Central memory CD8-positive, alpha-beta T cell (primary cell): ENCODE measurements around the gene RASD2.

Source experiments
- ATAC-seq: fragments of 150-1000 bp; cut with Tn5 transposase; replicated peaks from 2 replicates; pipeline ENCODE4 v1.10.0; 2022; ENCODE audit warnings: mild to moderate bottlenecking, moderate FRiP score, moderate number of reproducible peaks; ENCODE audit not compliant: poor library complexity, severe bottlenecking; ENCODE audit errors: extremely low read depth
- DNase-seq, 2 donors: peaks; one replicate each; pipeline ENCODE4 v3.0.0; 2021; ENCODE audit warnings: low spot score in 2 of 2
- H3K27ac Mint-ChIP-seq: one replicate; pipeline ENCODE4 v1.8.0; 2022; ENCODE audit warnings: low read depth, mild to moderate bottlenecking, moderate library complexity, mixed read lengths
- H3K27me3 Mint-ChIP-seq: one replicate; pipeline ENCODE4 v1.8.0; 2022; ENCODE audit warnings: mixed read lengths
- H3K36me3 Mint-ChIP-seq: one replicate; pipeline ENCODE4 v1.8.0; 2022; ENCODE audit warnings: mild to moderate bottlenecking, moderate library complexity, mixed read lengths; ENCODE audit not compliant: insufficient read depth
- H3K4me1 Mint-ChIP-seq: one replicate; pipeline ENCODE4 v1.8.0; 2022; ENCODE audit warnings: mixed read lengths
- H3K4me3 Mint-ChIP-seq: one replicate; pipeline ENCODE4 v1.8.0; 2022; ENCODE audit warnings: mild to moderate bottlenecking, moderate library complexity, mixed read lengths
- H3K9me3 Mint-ChIP-seq: one replicate; pipeline ENCODE4 v1.8.0; 2022; ENCODE audit warnings: mixed read lengths

RASD2 gene

DNA sequence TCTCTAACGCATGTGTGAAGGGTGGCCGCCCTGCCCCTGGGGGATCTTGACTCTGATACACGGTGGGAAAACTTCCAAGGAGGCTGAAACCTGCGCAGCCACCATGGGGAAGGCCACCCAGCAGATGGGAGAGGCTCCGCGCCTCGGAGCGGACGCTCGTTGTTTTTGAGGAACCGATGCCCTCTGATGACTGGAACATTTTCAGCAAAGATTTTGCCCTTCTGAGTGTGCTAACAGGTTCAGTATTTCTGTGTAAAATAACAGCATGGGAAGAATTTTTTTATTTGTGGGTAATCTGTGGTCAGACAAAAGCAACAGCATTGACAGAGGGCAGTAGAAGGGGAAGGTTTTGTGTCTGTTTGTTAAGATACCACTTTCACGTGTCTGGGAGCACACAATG, 59.8 kb downstream of the RASD2 start:
- no peaks in the 10 kb centered on the region for H3K9me3 Mint-ChIP-seq
- DNase-seq (no peak), ATAC-seq (peak; percentile 10)
- no peak overlapping the region for H3K27ac Mint-ChIP-seq
- no peak overlapping the region for H3K4me3 Mint-ChIP-seq
- no peaks in the 10 kb centered on the region for H3K4me1 Mint-ChIP-seq
- H3K36me3 Mint-ChIP-seq = no peaks in the 10 kb centered on the region
- no peaks in the 10 kb centered on the region for H3K27me3 Mint-ChIP-seq

DNA sequence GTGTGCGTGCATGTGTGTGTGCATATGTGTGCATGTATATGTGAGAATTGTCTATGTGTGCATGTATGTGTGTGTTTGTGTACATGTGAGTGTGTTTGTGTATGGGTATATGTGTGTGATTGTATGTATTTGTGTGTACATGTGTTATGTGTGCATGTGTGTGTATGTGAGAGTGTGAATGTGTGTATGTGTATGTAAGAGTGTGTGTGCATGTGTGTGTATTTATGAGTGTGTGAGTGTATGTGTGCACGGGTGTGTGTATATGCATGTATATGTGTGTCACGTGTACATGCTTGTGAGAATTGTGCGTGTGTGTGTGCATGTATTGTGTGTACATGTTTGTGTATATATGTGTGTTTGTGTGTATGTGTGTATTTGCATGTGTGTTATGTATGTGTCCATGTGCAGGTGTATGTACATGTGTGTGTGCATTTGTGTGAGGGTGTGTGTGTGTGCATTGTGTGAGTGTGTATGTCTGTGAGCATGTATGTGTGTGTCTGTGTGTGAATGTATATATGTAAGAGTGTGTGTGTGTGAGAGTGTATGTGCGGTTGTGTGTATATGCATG, 60.5 kb downstream of the RASD2 start:
- Mint-ChIP-seq H3K9me3 (no peaks in the 10 kb centered on the region), H3K4me3 (no peak overlapping the region), H3K36me3 (no peaks in the 10 kb centered on the region), H3K4me1 (no peaks in the 10 kb centered on the region), H3K27ac (no peak overlapping the region), H3K27me3 (peaks cover 4% of the 10 kb centered on the region)
- DNase-seq (no peak), ATAC-seq (no peak)

DNA sequence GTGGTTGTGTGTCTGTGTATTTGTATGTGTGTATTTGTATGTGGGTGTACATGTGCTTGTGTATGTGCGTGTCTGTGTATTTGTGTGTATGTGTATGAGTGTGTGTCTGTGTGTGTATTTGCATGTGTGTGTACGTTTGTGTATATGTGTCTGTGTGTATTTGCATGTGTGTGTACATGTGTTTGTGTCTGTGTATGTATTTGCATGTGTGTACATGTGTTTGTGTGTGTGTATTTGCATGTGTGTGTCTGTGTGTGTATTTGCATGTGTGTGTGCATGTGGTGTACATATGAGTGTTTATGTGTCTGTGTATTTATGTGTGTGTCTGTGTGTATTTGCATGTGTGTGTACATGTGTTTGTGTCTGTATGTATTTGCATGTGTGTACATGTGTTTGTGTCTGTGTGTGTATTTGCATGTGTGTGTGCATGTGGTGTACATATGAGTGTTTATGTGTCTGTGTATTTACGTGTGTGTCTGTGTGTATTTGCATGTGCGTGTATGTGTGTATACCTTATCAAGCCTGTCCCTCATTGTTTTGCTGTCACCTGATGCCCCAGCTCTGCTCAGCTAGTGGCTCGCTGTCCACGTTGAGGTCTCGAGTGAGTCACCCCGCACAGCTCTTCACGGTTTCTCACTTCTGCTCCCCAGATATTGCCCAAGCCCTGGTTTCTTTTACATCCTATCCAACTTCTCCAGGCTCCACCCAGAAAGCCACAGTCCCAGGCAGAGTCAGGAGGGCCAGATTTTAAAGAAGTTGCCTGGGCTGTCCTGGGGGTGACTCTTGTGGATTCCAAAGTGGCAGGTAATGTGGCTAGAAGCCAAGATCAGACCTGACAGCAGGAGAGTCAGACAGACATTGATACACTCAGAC, 61.3 kb downstream of the RASD2 start:
- peaks cover 12% of the 10 kb centered on the region for H3K27me3 Mint-ChIP-seq
- H3K9me3 Mint-ChIP-seq = no peaks in the 10 kb centered on the region
- DNase-seq (no peak), ATAC-seq (no peak)
- no peaks in the 10 kb centered on the region for H3K4me1 Mint-ChIP-seq
- no peak overlapping the region for H3K4me3 Mint-ChIP-seq
- H3K27ac Mint-ChIP-seq = no peak overlapping the region
- H3K36me3 Mint-ChIP-seq = no peaks in the 10 kb centered on the region
